ENCODE measurements around the gene XRN1. TPM values are rescaled to one million over a fixed set of nuclear protein-coding genes. Genes with fewer than 3 reads are reported as not detected.
A peak's percentile ranks its signal among the peaks of the same experiment; 100 is the strongest.

XRN1 gene
- total and polyA plus RNA-seq, 12 donors: 2.1 to 33.4 (median 20.6) TPM

GRCh38 chr3:142276781-142277180 is 171.1 kb downstream of the XRN1 start:
- WGBS, 2 donors: 55 to 71% methylated on average over 2 of the region's 2 CpGs
- Histone ChIP-seq H3K27me3 (no peaks in the 10 kb centered on the region), H3K4me3 (no peak overlapping the region), H3K36me3 (no peaks in the 10 kb centered on the region), H3K9me3 (peaks cover 0 to 7% (median 0%) of the 10 kb centered on the region in 11 donors), H3K27ac (peak overlapping the region in 3 of 10 donors; percentile 23 to 86 (median 32)), H3K4me1 (peaks cover 0 to 33% (median 0%) of the 10 kb centered on the region in 9 donors)
- DNase-seq: no peak
- TF ChIP-seq CTCF (IDR thresholded peaks at IDR 0.05): no peak
- intact Hi-C loops (cut with DNase I): loop anchor here in 7 of 10 donors (5.0 to 10.0 kb wide), 6 partner anchors 92 to 314 kb away; no protein-coding TSS in a partner anchor
- peak in 1 of 8 donors; percentile 57 for ATAC-seq

- peaks cover 0 to 7% (median 0%) of the 10 kb centered on the region in 11 donors for H3K9me3 ChIP-seq
- TF ChIP-seq CTCF (IDR thresholded peaks at IDR 0.05): no peak
- H3K27ac ChIP-seq: peak overlapping the region in 3 of 10 donors; percentile 17 to 86 (median 30)
- intact Hi-C loops (cut with DNase I): loop anchor here in 7 of 10 donors (5.0 to 10.0 kb wide), 6 partner anchors 91 to 314 kb away; no protein-coding TSS in a partner anchor
- H3K36me3 ChIP-seq: no peaks in the 10 kb centered on the region
- H3K4me1 ChIP-seq: peaks cover 0 to 38% (median 0%) of the 10 kb centered on the region in 9 donors
- DNase-seq: no peak
- WGBS, 2 donors: 47 to 48% methylated on average over 2 of the region's 2 CpGs
- no peak overlapping the region for H3K4me3 ChIP-seq
- no peaks in the 10 kb centered on the region for H3K27me3 ChIP-seq
- peak in 7 of 8 donors; percentile 27 to 78 (median 55) for ATAC-seq
These were observed 172.0 kb downstream of the XRN1 start for GRCh38 chr3:142275856-142276255.

- H3K27me3 ChIP-seq: no peaks in the 10 kb centered on the region
- intact Hi-C loops (cut with DNase I): loop anchor here in 7 of 10 donors (5.0 to 10.0 kb wide), 6 partner anchors 90 to 313 kb away; no protein-coding TSS in a partner anchor
These were observed 172.9 kb downstream of the XRN1 start for GRCh38 chr3:142274908-142275307.

GRCh38 chr3:142273501-142273900 is 174.3 kb downstream of the XRN1 start:
- peaks cover 0 to 54% (median 0%) of the 10 kb centered on the region in 9 donors for H3K4me1 ChIP-seq
- peaks cover 0 to 7% (median 0%) of the 10 kb centered on the region in 11 donors for H3K9me3 ChIP-seq
- no peaks in the 10 kb centered on the region for H3K27me3 ChIP-seq
- H3K27ac ChIP-seq: peak overlapping the region in 1 of 10 donors; percentile 40
- H3K36me3 ChIP-seq: no peaks in the 10 kb centered on the region
- ATAC-seq: peak in 1 of 8 donors; percentile 44
- no peak for TF ChIP-seq CTCF (IDR thresholded peaks at IDR 0.05)
- no peak for DNase-seq
- intact Hi-C loops (cut with DNase I): loop anchor here in 3 of 10 donors (10.0 kb wide), 3 partner anchors 89 to 309 kb away; no protein-coding TSS in a partner anchor
- H3K4me3 ChIP-seq: no peak overlapping the region

More at GRCh38 chr3:142274908-142275307, 172.9 kb downstream of the XRN1 start:
- ATAC-seq: no peak
- TF ChIP-seq CTCF (IDR thresholded peaks at IDR 0.05): no peak
- peak overlapping the region in 1 of 10 donors; percentile 86 for H3K27ac ChIP-seq
- WGBS, 2 donors: 98 to 100% methylated on average over 1 of the region's 1 CpG
- H3K36me3 ChIP-seq: no peaks in the 10 kb centered on the region
- DNase-seq: no peak
- no peak overlapping the region for H3K4me3 ChIP-seq
- H3K9me3 ChIP-seq: peaks cover 0 to 7% (median 0%) of the 10 kb centered on the region in 11 donors
- peaks cover 0 to 48% (median 0%) of the 10 kb centered on the region in 9 donors for H3K4me1 ChIP-seq
